Transverse colon (tissue), 4 donors: ENCODE data around the gene G3BP2. TPM values are rescaled to one million over a fixed set of nuclear protein-coding genes. Genes with fewer than 3 reads are reported as not detected.
A peak's percentile ranks its signal among the peaks of the same experiment; 100 is the strongest.

ENCODE experiments used
- DNase-seq: peaks from one replicate; pipeline ENCODE4 v3.0.0-alpha.2; 2019
- H3K27ac ChIP-seq, 4 donors: fragments of 200-600 bp; sonication (generic); 2 replicates each; pipeline ENCODE4 v1.5.1; 2016 to 2018; ENCODE audit warnings: inconsistent platforms in 4 of 4
- H3K27me3 ChIP-seq: fragments of 200-600 bp; sonication (generic); 2 replicates; pipeline ENCODE4 v1.5.1; 2017; ENCODE audit warnings: inconsistent platforms
- H3K36me3 ChIP-seq, 4 donors: fragments of 200-600 bp; sonication (generic); 2 replicates each; pipeline ENCODE4 v1.5.1; 2017 to 2019; ENCODE audit warnings: inconsistent platforms in 4 of 4
- H3K4me1 ChIP-seq, 4 donors: fragments of 200-600 bp; sonication (generic); 2 replicates each; pipeline ENCODE4 v1.5.1; 2017 to 2020; ENCODE audit warnings: inconsistent platforms in 4 of 4
- H3K4me3 ChIP-seq, 4 donors: fragments of 200-600 bp; sonication (generic); 1 replicate in 1 of 4; 2 replicates in 3 of 4; pipeline versions ENCODE4 v1.5.1 to v1.6.1; 2017 to 2019; ENCODE audit warnings: inconsistent platforms in 4 of 4
- H3K9me3 ChIP-seq, 2 donors: fragments of 200-600 bp; sonication (generic); 2 replicates each; pipeline ENCODE4 v1.5.1; 2017 to 2019; ENCODE audit warnings: inconsistent platforms in 2 of 2
- EP300 ChIP-seq: sonication (generic); formaldehyde crosslinking; IDR thresholded peaks from one replicate; pipeline ENCODE4 v1.6.1; 2017; ENCODE audit warnings: antibody characterized with exemption, low read depth
- POLR2A ChIP-seq: fragments of 450-650 bp; IDR thresholded peaks from one replicate; pipeline ENCODE4 v1.6.1; 2016; ENCODE audit warnings: antibody characterized with exemption, mild to moderate bottlenecking, moderate library complexity
- POLR2AphosphoS5 ChIP-seq, 3 donors: sonication (generic); formaldehyde crosslinking; IDR thresholded peaks; one replicate each; pipeline ENCODE4 v1.6.1; 2016; ENCODE audit warnings: antibody characterized with exemption in 3 of 3
- WGBS, 2 donors: methylation state at CpG; one replicate each; pipeline ENCODE4 v1.1.5; 2018; ENCODE audit warnings: low coverage in 1 of 2; 5-methylcytosine and 5-hydroxymethylcytosine counted together
- in situ Hi-C, 4 donors: fragments of 200-750 bp; cut with MboI; loops; one replicate each; pipeline versions ENCODE4 v1.15.0 to v1.15.1; 2017; ENCODE audit warnings: low sequenced_read_pairs in 3 of 4, low pct_ligation_motif_present in 1 of 4, low pct_unique_long_range_greater_than_20kb in 1 of 4
- intact Hi-C: fragments of 100-400 bp; cut with DNase I; formaldehyde crosslinking; loops from one replicate; pipeline ENCODE4 v1.15.1; 2023; ENCODE audit warnings: low total_unique reads
- total RNA-seq, 4 donors: library from RNA; depleted of rRNA; stranded (reverse); fragments of >200 nt; gene quantifications; one replicate each; pipeline ENCODE4 v1.1.0, GENCODE V29; 2016
- TF ChIP-seq, protein P1 (sequence below), 5 experiments: fragments of 200-600 bp in 3 of 5; fragments of 450-650 bp in 2 of 5; sonication (generic) in 3 of 5; IDR thresholded peaks; 1 replicate in 2 of 5; 2 replicates in 3 of 5; pipeline ENCODE4 v1.5.1; 2016 to 2017; ENCODE audit warnings: antibody characterized with exemption in 5 of 5, inconsistent platforms in 3 of 5, mild to moderate bottlenecking in 2 of 5, moderate library complexity in 1 of 5

Gene G3BP2
- total RNA-seq, 4 donors from 2014 or later: 50.7 to 110 (median 88.0) TPM

DNA sequence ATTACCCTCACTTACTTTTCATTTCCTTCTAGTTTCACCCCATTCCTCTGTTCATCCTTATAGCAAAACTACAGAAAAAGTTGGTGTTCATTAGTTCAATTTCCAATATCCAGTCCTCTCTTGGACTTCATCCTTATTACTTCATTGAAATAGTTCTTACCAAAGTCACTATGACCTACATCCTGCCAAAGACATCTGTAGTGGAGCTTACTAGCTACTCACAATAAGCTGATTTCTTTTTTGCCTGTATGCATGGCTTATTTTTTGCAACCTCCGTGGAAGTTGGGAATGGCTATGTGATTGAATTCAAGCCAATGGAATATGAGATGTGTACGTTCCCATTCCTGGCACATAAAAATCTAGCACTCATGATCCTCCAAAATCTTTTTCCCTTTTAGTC lies 38.3 kb downstream of the G3BP2 start:
- no peak overlapping the region for H3K4me3 ChIP-seq
- no peak for DNase-seq
- WGBS, 2 donors: 87 to 90% methylated on average over 2 of the region's 2 CpGs
- no peaks in the 10 kb centered on the region for H3K9me3 ChIP-seq
- H3K27me3 ChIP-seq: no peaks in the 10 kb centered on the region
- H3K4me1 ChIP-seq: peaks cover 0 to 6% (median 2%) of the 10 kb centered on the region in 4 donors
- no peak overlapping the region for H3K27ac ChIP-seq
- H3K36me3 ChIP-seq: no peaks in the 10 kb centered on the region
- TF ChIP-seq, protein P1, sequence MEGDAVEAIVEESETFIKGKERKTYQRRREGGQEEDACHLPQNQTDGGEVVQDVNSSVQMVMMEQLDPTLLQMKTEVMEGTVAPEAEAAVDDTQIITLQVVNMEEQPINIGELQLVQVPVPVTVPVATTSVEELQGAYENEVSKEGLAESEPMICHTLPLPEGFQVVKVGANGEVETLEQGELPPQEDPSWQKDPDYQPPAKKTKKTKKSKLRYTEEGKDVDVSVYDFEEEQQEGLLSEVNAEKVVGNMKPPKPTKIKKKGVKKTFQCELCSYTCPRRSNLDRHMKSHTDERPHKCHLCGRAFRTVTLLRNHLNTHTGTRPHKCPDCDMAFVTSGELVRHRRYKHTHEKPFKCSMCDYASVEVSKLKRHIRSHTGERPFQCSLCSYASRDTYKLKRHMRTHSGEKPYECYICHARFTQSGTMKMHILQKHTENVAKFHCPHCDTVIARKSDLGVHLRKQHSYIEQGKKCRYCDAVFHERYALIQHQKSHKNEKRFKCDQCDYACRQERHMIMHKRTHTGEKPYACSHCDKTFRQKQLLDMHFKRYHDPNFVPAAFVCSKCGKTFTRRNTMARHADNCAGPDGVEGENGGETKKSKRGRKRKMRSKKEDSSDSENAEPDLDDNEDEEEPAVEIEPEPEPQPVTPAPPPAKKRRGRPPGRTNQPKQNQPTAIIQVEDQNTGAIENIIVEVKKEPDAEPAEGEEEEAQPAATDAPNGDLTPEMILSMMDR (IDR thresholded peaks at IDR 0.05): no peak
- no peak for TF ChIP-seq POLR2AphosphoS5 (IDR thresholded peaks at IDR 0.05)
- no peak for TF ChIP-seq EP300
- TF ChIP-seq POLR2A: no peak
- in situ Hi-C loops: no loop called here
- intact Hi-C loops: no loop called here

DNA sequence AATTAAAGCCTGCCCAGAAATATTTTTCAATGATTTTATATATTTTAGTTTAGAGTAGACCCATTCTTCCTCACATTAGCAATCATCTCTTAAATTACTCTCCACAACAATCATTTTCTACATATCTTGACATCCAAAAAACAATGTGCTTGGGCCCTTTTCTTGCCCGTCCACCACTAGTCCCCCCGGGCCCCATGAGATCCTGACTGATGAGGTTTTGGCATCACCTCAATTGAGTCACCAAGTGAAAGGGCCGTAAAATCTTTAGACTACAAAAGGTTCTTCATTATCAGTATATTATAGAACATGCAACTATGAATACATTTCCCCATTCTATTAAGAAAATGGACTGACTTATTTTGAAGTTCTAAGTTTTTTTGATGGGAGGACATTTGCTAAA lies 38.9 kb downstream of the G3BP2 start:
- WGBS, 2 donors: 60 to 85% methylated on average over 1 to 3 of the region's 3 CpGs
- no peaks in the 10 kb centered on the region for H3K9me3 ChIP-seq
- no peak overlapping the region for H3K27ac ChIP-seq
- intact Hi-C loops: no loop called here
- peaks cover 0 to 6% (median 2%) of the 10 kb centered on the region in 4 donors for H3K4me1 ChIP-seq
- no peak for DNase-seq
- H3K27me3 ChIP-seq: no peaks in the 10 kb centered on the region
- in situ Hi-C loops: no loop called here
- TF ChIP-seq EP300 (no peak), POLR2A (no peak), POLR2AphosphoS5 (IDR thresholded peaks at IDR 0.05) (no peak)
- TF ChIP-seq, protein P1 (IDR thresholded peaks at IDR 0.05): no peak
- H3K4me3 ChIP-seq: no peak overlapping the region
- no peaks in the 10 kb centered on the region for H3K36me3 ChIP-seq

- in situ Hi-C loops: no loop called here
These were observed 39.4 kb downstream of the G3BP2 start for GRCh38 chr4:75633846-75634245.

GRCh38 chr4:75630937-75631329 lies 42.3 kb downstream of the G3BP2 start:
- WGBS, 2 donors: 51 to 70% methylated on average over 6 to 9 of the region's 9 CpGs

More at GRCh38 chr4:75633846-75634245, 39.4 kb downstream of the G3BP2 start:
- 68 to 75% methylated on average over 2 of the region's 2 CpGs for WGBS, 2 donors
- H3K4me1 ChIP-seq: peaks cover 0 to 6% (median 2%) of the 10 kb centered on the region in 4 donors
- no peak for DNase-seq
- H3K27ac ChIP-seq: no peak overlapping the region
- H3K27me3 ChIP-seq: no peaks in the 10 kb centered on the region
- H3K4me3 ChIP-seq: no peak overlapping the region
- intact Hi-C loops: no loop called here
- no peaks in the 10 kb centered on the region for H3K9me3 ChIP-seq
- no peak for TF ChIP-seq EP300
- TF ChIP-seq, protein P1 (IDR thresholded peaks at IDR 0.05): no peak
- no peak for TF ChIP-seq POLR2AphosphoS5 (IDR thresholded peaks at IDR 0.05)
- no peak for TF ChIP-seq POLR2A
- H3K36me3 ChIP-seq: no peaks in the 10 kb centered on the region

More at GRCh38 chr4:75630937-75631329, 42.3 kb downstream of the G3BP2 start:
- Histone ChIP-seq H3K4me3 (peak overlapping the region in 3 of 4 donors; percentile 41 to 65 (median 50)), H3K27ac (peak overlapping the region in 3 of 4 donors; percentile 64 to 76 (median 70)), H3K27me3 (no peaks in the 10 kb centered on the region), H3K9me3 (no peaks in the 10 kb centered on the region), H3K36me3 (no peaks in the 10 kb centered on the region), H3K4me1 (peaks cover 0 to 6% (median 2%) of the 10 kb centered on the region in 4 donors)
- no peak for DNase-seq
- in situ Hi-C loops: no loop called here
- intact Hi-C loops: no loop called here
- TF ChIP-seq POLR2AphosphoS5 (IDR thresholded peaks at IDR 0.05): no peak
- no peak for TF ChIP-seq EP300
- TF ChIP-seq POLR2A: no peak
- TF ChIP-seq, protein P1 (IDR thresholded peaks at IDR 0.05): no peak
